HepG2 (cell line): ENCODE results near the gene POU2F1. TPM values are rescaled to one million over a fixed set of nuclear protein-coding genes. Genes with fewer than 3 reads are reported as not detected.

Source experiments
- GPN1 ChIP-seq: sonication (generic); formaldehyde crosslinking; IDR thresholded peaks from 2 replicates; pipeline ENCODE4 v1.5.1; 2020; ENCODE audit warnings: missing genetic modification reagents, borderline replicate concordance
- HDAC6 ChIP-seq: fragments of 200-600 bp; sonication (generic); IDR thresholded peaks from 2 replicates; pipeline ENCODE4 v1.7.0; 2017; ENCODE audit warnings: mild to moderate bottlenecking, antibody characterized with exemption, low read length, low read depth
- HMGXB3 ChIP-seq: sonication (generic); formaldehyde crosslinking; IDR thresholded peaks from 2 replicates; pipeline ENCODE4 v1.4.0; 2020; ENCODE audit warnings: missing genetic modification reagents, borderline replicate concordance
- HNF4G ChIP-seq, 2 experiments: sonication (generic) in 1 of 2; formaldehyde crosslinking in 1 of 2; IDR thresholded peaks; 2 replicates each; pipeline versions ENCODE4 v1.4.0 to v1.6.1; 2011 to 2020; ENCODE audit warnings: borderline replicate concordance in 2 of 2, low read depth in 2 of 2, mild to moderate bottlenecking in 2 of 2, low read length in 1 of 2, missing genetic modification reagents in 1 of 2, moderate library complexity in 1 of 2
- HNRNPL ChIP-seq: fragments of 200-400 bp; formaldehyde crosslinking; IDR thresholded peaks from 2 replicates; pipeline ENCODE4 v1.6.1; 2017; ENCODE audit warnings: mild to moderate bottlenecking, low read depth, low read length
- JUND ChIP-seq: sonication (generic); formaldehyde crosslinking; IDR thresholded peaks from 2 replicates; pipeline ENCODE4 v1.8.0; 2022; ENCODE audit warnings: mild to moderate bottlenecking, missing genetic modification reagents
- MATR3 ChIP-seq: sonication (generic); formaldehyde crosslinking; IDR thresholded peaks from 2 replicates; pipeline ENCODE4 v1.4.0; 2020; ENCODE audit warnings: missing genetic modification reagents
- MZF1 ChIP-seq: sonication (generic); formaldehyde crosslinking; IDR thresholded peaks from 2 replicates; pipeline ENCODE4 v1.8.1; 2023; ENCODE audit warnings: mild to moderate bottlenecking, missing genetic modification reagents, borderline replicate concordance
- NFKBIZ ChIP-seq: IDR thresholded peaks from 2 replicates; pipeline ENCODE4 v1.6.1; 2018; ENCODE audit warnings: missing genetic modification reagents, missing compliant biosample characterization
- NPAS2 ChIP-seq: sonication (generic); formaldehyde crosslinking; IDR thresholded peaks from 2 replicates; pipeline ENCODE4 v1.8.0; 2022; ENCODE audit warnings: mild to moderate bottlenecking, missing genetic modification reagents, borderline replicate concordance
- PHF8 ChIP-seq: sonication (generic); formaldehyde crosslinking; IDR thresholded peaks from 2 replicates; pipeline ENCODE4 v1.5.0; 2020; ENCODE audit warnings: missing genetic modification reagents
- RCOR2 ChIP-seq: IDR thresholded peaks from 2 replicates; pipeline ENCODE4 v1.6.1; 2016; ENCODE audit warnings: missing biosample characterization, missing genetic modification reagents
- U2AF1 ChIP-seq: fragments of 200-400 bp; formaldehyde crosslinking; optimal IDR thresholded peaks from 2 replicates; pipeline ENCODE3; 2017; ENCODE audit warnings: mild to moderate bottlenecking, low read depth, low read length
- ZBTB10 ChIP-seq: sonication (generic); formaldehyde crosslinking; IDR thresholded peaks from 2 replicates; pipeline ENCODE4 v1.4.0; 2020; ENCODE audit warnings: missing genetic modification reagents, borderline replicate concordance
- ZBTB42 ChIP-seq: sonication (generic); formaldehyde crosslinking; IDR thresholded peaks from 2 replicates; pipeline ENCODE4 v1.5.0; 2020; ENCODE audit warnings: mild to moderate bottlenecking, missing genetic modification reagents
- ZFP62 ChIP-seq: sonication (generic); formaldehyde crosslinking; IDR thresholded peaks from 2 replicates; pipeline ENCODE4 v1.4.0; 2020; ENCODE audit warnings: missing genetic modification reagents
- ZNF280B ChIP-seq: sonication (generic); formaldehyde crosslinking; IDR thresholded peaks from 2 replicates; pipeline ENCODE4 v1.5.0; 2020; ENCODE audit warnings: missing genetic modification reagents, mild to moderate bottlenecking, borderline replicate concordance
- ZNF558 ChIP-seq: sonication (generic); formaldehyde crosslinking; IDR thresholded peaks from 2 replicates; pipeline ENCODE4 v1.9.0; 2022; ENCODE audit warnings: mild to moderate bottlenecking, missing genetic modification reagents, borderline replicate concordance
- ZZZ3 ChIP-seq: sonication (generic); formaldehyde crosslinking; IDR thresholded peaks from 2 replicates; pipeline ENCODE4 v1.4.0; 2020; ENCODE audit warnings: missing genetic modification reagents, mild to moderate bottlenecking, borderline replicate concordance
- polyA plus RNA-seq, 8 experiments: library from polyadenylated mRNA; depleted of rRNA in 3 of 8; stranded (reverse) in 7 of 8; unstranded in 1 of 8; fragments of >200 nt; fragmentation: Illumina TruSeq in 4 of 8; extraction: Trizol in 4 of 8; gene quantifications; 2 replicates each; pipeline versions ENCODE4 v1.2.1 to v1.2.3, GENCODE V29; 2011 to 2016; ENCODE audit warnings: low read depth in 4 of 8, missing spikeins in 1 of 8, mixed read lengths in 1 of 8; ENCODE audit not compliant: insufficient read depth in 1 of 8
- total RNA-seq, 5 experiments: library from RNA; depleted of rRNA; stranded (reverse); fragments of >200 nt; fragmentation: Illumina TruSeq; extraction: Trizol; gene quantifications; 2 replicates each; pipeline ENCODE4 v1.2.3, GENCODE V29; 2016; ENCODE audit warnings: low read depth in 1 of 5

Gene POU2F1
- total and polyA plus RNA-seq, 2 of the 13 experiments (the other 11 are each of a cell fraction or from before 2014, with no cell fraction given) = 10.2 to 13.0 TPM

GRCh38 chr1:167219646-167220536 is 795 bp upstream of the POU2F1 start (continued):
- no peak; the same call in 1 of the 2 replicates for TF ChIP-seq NFKBIZ
- TF ChIP-seq MZF1 = no peak
- no peak for TF ChIP-seq HDAC6
- no peak for TF ChIP-seq ZNF558 (CRISPR knock-in tag)
- TF ChIP-seq HMGXB3 (CRISPR knock-in tag) = 0 out of 2 replicates have a peak, but pooled peaks have one; percentile 25
- no peak for TF ChIP-seq NPAS2
- TF ChIP-seq HNF4G (IDR thresholded peaks at IDR 0.05; ENCODE audit: borderline replicate concordance, low read depth, low read length) = no peak
- peak; percentile 28; the same call in 1 of the 2 replicates for TF ChIP-seq HNF4G (CRISPR knock-in tag; IDR thresholded peaks at IDR 0.05; ENCODE audit: borderline replicate concordance, low read depth)
- TF ChIP-seq RCOR2 = no peak
- TF ChIP-seq ZFP62 = no peak
- no peak for TF ChIP-seq ZBTB10 (CRISPR knock-in tag)
- TF ChIP-seq GPN1 (CRISPR knock-in tag) = no peak; the same call in 1 of the 2 replicates
- 0 out of 2 replicates have a peak, but pooled peaks have one; percentile 52 for TF ChIP-seq HNRNPL
- peak; percentile 54; the same call in 1 of the 2 replicates for TF ChIP-seq ZZZ3
- TF ChIP-seq JUND (CRISPR knock-in tag) = no peak
- peak; percentile 90 for TF ChIP-seq PHF8
- TF ChIP-seq ZNF280B (CRISPR knock-in tag) = peak; percentile 46; the same call in 1 of the 2 replicates
- no peak for TF ChIP-seq U2AF1
- no peak for TF ChIP-seq ZBTB42
- no peak for TF ChIP-seq MATR3
